MCF 10A (cell line): ENCODE measurements around the gene TRAPPC3L. TPM values are rescaled to one million over a fixed set of nuclear protein-coding genes. Genes with fewer than 3 reads are reported as not detected.
A peak's percentile ranks its signal among the peaks of the same experiment; 100 is the strongest.

Experiments
- BruUV-seq: library from RNA; stranded (reverse); fragments of 400-500 nt; replicated peaks from 2 replicates; lab custom pipeline; 2021; lab: Mats Ljungman, UMichigan
- CTCF ChIA-PET: fragments of 300-600 bp; sonication (Branson Sonifier 250); formaldehyde crosslinking; extraction: SDS; loops from one replicate; lab custom pipeline; 2021; ENCODE audit warnings: antibody characterized with exemption, inconsistent platforms; lab: Yijun Ruan, JAX
- POLR2A ChIA-PET: fragments of 300-600, 350-650 bp; sonication (Branson Sonifier 250); formaldehyde crosslinking; extraction: SDS; loops from one replicate; lab custom pipeline; 2020; ENCODE audit warnings: antibody characterized with exemption, inconsistent platforms; lab: Yijun Ruan, JAX
- DNase-seq: peaks from one replicate; pipeline ENCODE4 v3.0.0-alpha.2; 2018; ENCODE audit not compliant: unreplicated experiment
- H3K27ac Mint-ChIP-seq: one replicate; pipeline ENCODE4 v1.8.0; 2022; ENCODE audit warnings: mild to moderate bottlenecking, low read depth, mixed read lengths; ENCODE audit not compliant: unreplicated experiment
- H3K27me3 Mint-ChIP-seq: one replicate; pipeline ENCODE4 v1.8.0; 2022; ENCODE audit warnings: mixed read lengths; ENCODE audit not compliant: insufficient read depth, unreplicated experiment
- H3K36me3 Mint-ChIP-seq: one replicate; pipeline ENCODE4 v1.8.0; 2022; ENCODE audit warnings: mild to moderate bottlenecking, moderate library complexity, mixed read lengths; ENCODE audit not compliant: insufficient read depth, unreplicated experiment
- H3K4me1 Mint-ChIP-seq: one replicate; pipeline ENCODE4 v1.8.0; 2022; ENCODE audit warnings: mixed read lengths; ENCODE audit not compliant: insufficient read depth, unreplicated experiment
- H3K4me3 Mint-ChIP-seq: one replicate; pipeline ENCODE4 v1.8.0; 2022; ENCODE audit warnings: mild to moderate bottlenecking, moderate library complexity, mixed read lengths; ENCODE audit not compliant: unreplicated experiment
- H3K9me3 Mint-ChIP-seq: one replicate; pipeline ENCODE4 v1.8.0; 2022; ENCODE audit warnings: mixed read lengths; ENCODE audit not compliant: unreplicated experiment
- intact Hi-C: fragments of 100-400 bp; cut with micrococcal nuclease; formaldehyde crosslinking; loops from 2 replicates; pipeline ENCODE4 v1.14.1; 2022
- total RNA-seq: library from RNA; stranded (reverse); gene quantifications from 2 replicates; pipeline ENCODE4 v1.2.3, GENCODE V29; 2022
- TF ChIP-seq, protein P1 (sequence below): fragments of 200-600 bp; IDR thresholded peaks from one replicate; pipeline ENCODE4 v1.8.0; 2022; ENCODE audit warnings: antibody characterized with exemption, mild to moderate bottlenecking; ENCODE audit not compliant: unreplicated experiment

The TRAPPC3L gene
- total RNA-seq, 1 experiment from 2014 or later, result not detected

DNA sequence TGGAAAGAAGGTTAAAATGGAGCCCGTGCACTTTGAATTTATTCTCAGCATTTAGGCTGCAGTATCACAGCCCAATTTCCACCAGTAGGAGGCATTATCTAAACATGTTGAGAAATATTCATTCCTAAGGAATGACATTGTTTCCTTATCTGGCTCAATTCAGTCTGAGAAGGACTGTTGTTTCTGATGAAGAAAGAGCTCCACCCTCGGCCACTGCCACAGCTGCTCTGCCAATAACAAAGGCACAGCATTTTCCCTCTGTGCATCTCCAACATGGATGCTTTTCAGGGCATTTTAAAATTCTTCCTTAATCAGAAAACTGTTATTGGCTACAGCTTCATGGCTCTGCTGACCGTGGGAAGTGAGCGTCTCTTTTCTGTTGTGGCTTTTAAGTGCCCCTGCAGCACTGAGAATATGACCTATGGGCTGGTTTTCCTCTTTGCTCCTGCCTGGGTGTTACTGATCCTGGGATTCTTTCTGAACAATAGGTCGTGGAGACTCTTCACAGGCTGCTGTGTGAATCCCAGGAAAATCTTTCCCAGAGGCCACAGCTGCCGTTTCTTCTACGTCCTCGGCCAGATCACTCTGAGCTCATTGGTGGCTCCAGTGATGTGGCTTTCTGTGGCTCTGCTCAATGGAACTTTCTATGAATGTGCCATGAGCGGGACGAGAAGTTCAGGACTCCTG, 33.9 kb downstream of the TRAPPC3L start, which contains the start of gene CALHM5:
CALHM5 (plus strand) TSS at position 216 of the 687 bp plus-strand sequence; CDS start at position 274, 58 bp downstream.
- H3K27me3 Mint-ChIP-seq, result no peaks in the 10 kb centered on the region
- peak; percentile 75 for DNase-seq
- BruUV-seq, result no TSS peak
- peaks cover 6% of the 10 kb centered on the region for H3K4me1 Mint-ChIP-seq
- TF ChIP-seq, protein P1, sequence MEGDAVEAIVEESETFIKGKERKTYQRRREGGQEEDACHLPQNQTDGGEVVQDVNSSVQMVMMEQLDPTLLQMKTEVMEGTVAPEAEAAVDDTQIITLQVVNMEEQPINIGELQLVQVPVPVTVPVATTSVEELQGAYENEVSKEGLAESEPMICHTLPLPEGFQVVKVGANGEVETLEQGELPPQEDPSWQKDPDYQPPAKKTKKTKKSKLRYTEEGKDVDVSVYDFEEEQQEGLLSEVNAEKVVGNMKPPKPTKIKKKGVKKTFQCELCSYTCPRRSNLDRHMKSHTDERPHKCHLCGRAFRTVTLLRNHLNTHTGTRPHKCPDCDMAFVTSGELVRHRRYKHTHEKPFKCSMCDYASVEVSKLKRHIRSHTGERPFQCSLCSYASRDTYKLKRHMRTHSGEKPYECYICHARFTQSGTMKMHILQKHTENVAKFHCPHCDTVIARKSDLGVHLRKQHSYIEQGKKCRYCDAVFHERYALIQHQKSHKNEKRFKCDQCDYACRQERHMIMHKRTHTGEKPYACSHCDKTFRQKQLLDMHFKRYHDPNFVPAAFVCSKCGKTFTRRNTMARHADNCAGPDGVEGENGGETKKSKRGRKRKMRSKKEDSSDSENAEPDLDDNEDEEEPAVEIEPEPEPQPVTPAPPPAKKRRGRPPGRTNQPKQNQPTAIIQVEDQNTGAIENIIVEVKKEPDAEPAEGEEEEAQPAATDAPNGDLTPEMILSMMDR, result peak; percentile 59
- no peak within 1 kb of the TSS for H3K4me3 Mint-ChIP-seq
- ChIA-PET POLR2A (interaction anchor here (0.6 to 2.2 kb wide), 6 partner anchors 11 to 262 kb away, joined by 3 to 6 read pairs (median 4); partner anchors contain the start of genes RWDD1 and TSPYL4), CTCF (interaction anchor here (0.5 to 3.4 kb wide), 26 partner anchors 11 to 1445 kb away, joined by 3 to 14 read pairs (median 4); partner anchors contain the start of gene CALHM4)
- no peaks in the 10 kb centered on the region for H3K36me3 Mint-ChIP-seq
- H3K9me3 Mint-ChIP-seq, result no peaks in the 10 kb centered on the region
- intact Hi-C loops, result loop anchor here (5.0 kb wide), 1 partner anchor 224 kb away; no protein-coding TSS in a partner anchor
- H3K27ac Mint-ChIP-seq, result no peak within 1 kb of the TSS

DNA sequence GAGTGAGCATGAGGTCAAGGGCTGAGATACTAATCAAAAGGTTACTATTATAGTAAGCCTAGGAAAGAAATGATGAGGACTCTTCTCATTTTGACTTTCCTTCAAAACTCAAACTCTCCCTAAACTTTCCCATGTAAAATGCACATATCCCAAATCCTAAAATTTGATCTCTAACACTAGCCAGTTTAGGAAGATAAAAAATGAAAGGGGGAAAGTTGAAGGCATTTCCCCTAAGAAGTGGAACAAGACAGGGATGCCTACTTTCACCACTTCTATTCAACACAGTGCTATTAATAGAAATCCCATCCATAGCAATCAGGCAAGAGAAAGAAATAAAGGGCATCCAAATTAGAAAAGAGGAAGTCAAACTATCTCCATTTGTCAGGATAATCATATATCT, 37.0 kb downstream of the TRAPPC3L start:
- intact Hi-C loops, result no loop called here
- H3K9me3 Mint-ChIP-seq, result no peaks in the 10 kb centered on the region
- H3K4me1 Mint-ChIP-seq, result peaks cover 4% of the 10 kb centered on the region
- TF ChIP-seq, protein P1, result no peak
- H3K4me3 Mint-ChIP-seq, result no peak overlapping the region
- H3K27ac Mint-ChIP-seq, result no peak overlapping the region
- POLR2A ChIA-PET, result no interaction called here
- DNase-seq, result no peak
- no TSS peak for BruUV-seq
- CTCF ChIA-PET, result no interaction called here
- H3K36me3 Mint-ChIP-seq, result no peaks in the 10 kb centered on the region
- H3K27me3 Mint-ChIP-seq, result no peaks in the 10 kb centered on the region

DNA sequence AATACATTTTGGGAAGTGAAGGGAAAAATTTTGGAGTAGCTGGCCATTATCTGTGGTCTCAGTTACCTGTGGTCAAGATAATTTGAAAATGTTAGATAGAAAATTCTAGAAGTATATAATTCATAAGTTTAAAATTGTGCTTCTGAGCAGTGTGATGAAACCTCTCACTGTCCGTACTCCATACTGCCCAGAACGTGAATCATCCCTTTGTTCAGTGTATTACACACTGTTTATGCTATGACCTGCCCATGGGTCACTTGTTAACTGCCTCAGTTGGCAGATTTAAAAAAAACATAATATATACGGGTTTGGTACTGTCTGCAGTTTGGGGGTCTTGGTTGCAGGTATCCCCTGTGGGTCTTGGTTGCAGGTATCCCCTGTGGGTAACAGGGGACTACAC, 38.2 kb downstream of the TRAPPC3L start:
- ChIA-PET CTCF (interaction anchor here (1.0 to 1.1 kb wide), 3 partner anchors 8 to 189 kb away, joined by 3 to 4 read pairs (median 4); no protein-coding TSS in a partner anchor), POLR2A (interaction anchor here (0.6 to 1.3 kb wide), 3 partner anchors 15 to 602 kb away, joined by 3 to 4 read pairs (median 3); partner anchors contain the start of gene TSPYL1)
- Mint-ChIP-seq H3K4me3 (no peak overlapping the region), H3K9me3 (peaks cover 2% of the 10 kb centered on the region), H3K27me3 (no peaks in the 10 kb centered on the region), H3K36me3 (no peaks in the 10 kb centered on the region), H3K4me1 (no peaks in the 10 kb centered on the region), H3K27ac (no peak overlapping the region)
- intact Hi-C loops, result no loop called here
- no TSS peak for BruUV-seq
- peak; percentile 35 for DNase-seq
- TF ChIP-seq, protein P1, result no peak

DNA sequence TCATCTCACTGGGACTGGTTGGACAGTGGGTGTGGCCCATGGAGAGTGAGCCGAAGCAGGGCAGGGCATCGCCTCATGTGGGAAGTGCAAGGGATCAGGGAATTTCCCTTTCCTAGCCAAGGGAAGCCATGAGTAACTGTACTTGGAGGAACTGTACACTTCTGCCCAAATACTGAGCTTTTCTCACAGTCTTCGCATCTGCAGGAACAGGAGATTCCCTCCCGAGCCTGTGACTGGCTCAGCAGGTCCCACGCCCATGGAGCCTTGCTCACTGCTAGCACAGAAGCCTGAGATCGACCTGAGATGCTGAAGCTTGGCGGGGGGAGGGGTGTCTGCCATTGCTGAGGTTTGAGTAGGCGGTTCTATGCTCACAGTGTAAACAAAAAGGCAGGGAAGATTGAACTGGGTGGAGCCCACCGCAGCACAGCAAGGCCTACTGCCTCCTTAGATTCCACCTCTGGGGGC, 44.5 kb downstream of the TRAPPC3L start:
- peaks cover 8% of the 10 kb centered on the region for H3K9me3 Mint-ChIP-seq
- ChIA-PET POLR2A (interaction anchor here (0.7 kb wide), 1 partner anchor 22 kb away, joined by 3 read pairs; no protein-coding TSS in a partner anchor), CTCF (interaction anchor here (0.7 to 1.2 kb wide), 6 partner anchors 32 to 467 kb away, joined by 3 read pairs; no protein-coding TSS in a partner anchor)
- no peak overlapping the region for H3K27ac Mint-ChIP-seq
- no peaks in the 10 kb centered on the region for H3K36me3 Mint-ChIP-seq
- no TSS peak for BruUV-seq
- H3K4me1 Mint-ChIP-seq, result peaks cover 5% of the 10 kb centered on the region
- peak; percentile 57 for DNase-seq
- TF ChIP-seq, protein P1, result no peak
- intact Hi-C loops, result no loop called here
- no peaks in the 10 kb centered on the region for H3K27me3 Mint-ChIP-seq
- H3K4me3 Mint-ChIP-seq, result no peak overlapping the region
